HG02678 (cell line): ENCODE data around the gene TRMT1L.
"Not testable (repeated sequence)": the region's sequence is repeated elsewhere in the genome, so short reads cannot be mapped to it uniquely, and the experiment has no call there.

Source experiments
- ATAC-seq: cut with Tn5 transposase; IDR thresholded peaks from one replicate; pipeline ENCODE4 v1.9.1; 2021; ENCODE audit warnings: mild to moderate bottlenecking, moderate library complexity; ENCODE audit not compliant: unreplicated experiment

TRMT1L gene

DNA sequence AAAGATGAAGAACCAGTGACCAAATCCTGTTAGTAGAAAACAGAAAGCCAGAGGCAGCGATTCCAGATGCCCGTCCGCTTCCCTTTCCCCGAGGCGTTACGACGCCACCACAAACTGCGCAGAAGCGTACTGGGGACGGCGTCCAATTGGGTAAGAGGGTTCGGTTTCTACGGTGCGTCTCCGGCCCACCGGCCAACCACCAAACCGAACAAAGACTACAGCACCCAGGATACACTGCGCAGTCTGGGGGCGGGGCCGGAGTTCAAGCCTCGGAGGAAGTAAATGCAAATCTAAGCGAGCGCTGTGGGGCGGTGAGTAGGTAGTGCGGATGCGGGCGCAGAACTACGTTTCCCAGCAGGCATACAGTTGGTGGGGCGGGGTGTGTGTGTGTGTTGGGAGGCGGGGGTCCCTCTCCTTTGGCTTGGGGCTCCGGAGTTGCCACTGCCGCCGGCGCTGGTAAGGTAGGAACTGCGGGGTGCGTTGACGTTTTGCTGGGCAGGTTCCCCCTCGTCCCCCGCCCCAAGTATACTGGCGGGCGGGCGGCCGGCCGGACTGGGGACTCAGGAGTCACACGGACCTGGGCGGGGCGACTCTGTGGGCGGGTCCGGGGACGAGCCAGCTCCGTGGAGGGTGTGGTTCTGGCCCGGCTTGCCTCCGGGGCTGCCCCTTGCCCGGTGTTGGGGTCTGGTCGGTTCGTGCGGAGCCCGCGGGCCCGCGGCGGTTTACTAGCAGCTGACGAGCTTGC is at the start of gene TRMT1L, which contains the start of gene SWT1:
Gene TRMT1L, minus strand, starts transcription at position 100 of the 745 bp plus-strand sequence. CDS start 241 bp downstream, outside the sequence.
Gene SWT1, plus strand, starts transcription at position 314 of the 745 bp plus-strand sequence. CDS start 3,675 bp downstream, outside the sequence.
- peak; percentile 90 for ATAC-seq

- ATAC-seq: no peak
Measured at GRCh38 chr1:185200889-185201288, 44.1 kb upstream of the TRMT1L start.

GRCh38 chr1:185198712-185199111 is 42.0 kb upstream of the TRMT1L start:
- not testable (repeated sequence) for ATAC-seq

GRCh38 chr1:185193756-185194155 is 37.0 kb upstream of the TRMT1L start:
- ATAC-seq: no peak

- peak; percentile 93 for ATAC-seq
Measured at GRCh38 chr1:185170291-185170848, 13.6 kb upstream of the TRMT1L start.

DNA sequence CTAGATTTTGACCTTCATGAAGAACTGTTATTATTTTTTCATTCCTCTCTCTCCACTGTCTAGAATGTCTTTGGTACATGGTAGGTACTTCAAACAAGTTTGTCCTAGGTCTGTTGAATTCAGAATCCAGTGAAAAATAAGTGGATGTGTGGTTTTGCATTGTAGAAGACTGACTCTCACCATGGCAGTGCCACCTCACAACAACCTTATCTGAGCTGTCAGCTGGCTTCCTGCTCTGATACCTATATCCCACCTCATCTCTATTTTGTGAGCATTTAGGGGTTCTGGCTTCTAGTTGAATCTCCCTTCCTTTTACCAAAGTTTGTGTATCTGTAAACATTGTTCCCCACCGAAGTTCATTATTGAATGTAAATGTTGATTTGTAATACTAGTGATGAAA is 9.4 kb upstream of the TRMT1L start:
- ATAC-seq: no peak

DNA sequence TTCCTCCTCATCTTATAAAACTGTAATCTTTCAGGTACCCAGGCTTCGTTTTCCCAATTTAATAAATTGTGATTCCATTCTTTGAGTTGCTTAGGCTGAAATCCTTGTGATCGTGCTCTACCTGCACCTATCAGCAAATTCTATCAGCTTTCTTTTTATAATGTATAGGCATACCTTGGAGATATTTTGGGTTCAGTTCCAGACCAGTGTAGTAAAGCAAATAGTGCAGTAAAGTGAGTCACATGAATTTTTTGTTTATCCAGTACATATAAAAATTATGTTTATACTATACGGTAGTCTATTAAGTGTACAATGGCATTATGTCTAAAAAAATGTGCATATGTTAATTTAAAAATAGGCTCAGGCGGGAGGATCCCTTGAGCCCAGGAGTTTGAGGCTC is 5.7 kb upstream of the TRMT1L start:
- ATAC-seq: no peak

GRCh38 chr1:185159966-185160365 is 3.2 kb upstream of the TRMT1L start:
- ATAC-seq: no peak

DNA sequence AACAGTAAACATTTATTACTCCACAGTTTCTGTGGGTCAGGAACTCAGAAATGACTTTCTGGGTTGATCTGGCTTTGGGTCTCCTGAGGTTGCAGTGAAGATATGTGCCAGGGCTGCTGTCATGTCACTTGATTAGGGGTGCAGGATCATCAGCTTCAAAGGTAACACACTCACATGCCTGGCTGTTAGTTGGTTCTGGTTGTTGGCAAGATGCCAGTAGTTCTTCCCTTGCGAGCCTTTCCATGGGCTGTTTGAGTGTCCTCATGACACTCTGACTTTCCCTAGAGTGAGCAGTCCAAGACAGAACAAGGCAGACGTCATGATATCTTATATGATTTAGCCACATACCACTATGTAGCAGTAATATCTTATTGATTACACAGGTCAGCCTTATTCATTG is 2.0 kb upstream of the TRMT1L start:
- no peak for ATAC-seq

DNA sequence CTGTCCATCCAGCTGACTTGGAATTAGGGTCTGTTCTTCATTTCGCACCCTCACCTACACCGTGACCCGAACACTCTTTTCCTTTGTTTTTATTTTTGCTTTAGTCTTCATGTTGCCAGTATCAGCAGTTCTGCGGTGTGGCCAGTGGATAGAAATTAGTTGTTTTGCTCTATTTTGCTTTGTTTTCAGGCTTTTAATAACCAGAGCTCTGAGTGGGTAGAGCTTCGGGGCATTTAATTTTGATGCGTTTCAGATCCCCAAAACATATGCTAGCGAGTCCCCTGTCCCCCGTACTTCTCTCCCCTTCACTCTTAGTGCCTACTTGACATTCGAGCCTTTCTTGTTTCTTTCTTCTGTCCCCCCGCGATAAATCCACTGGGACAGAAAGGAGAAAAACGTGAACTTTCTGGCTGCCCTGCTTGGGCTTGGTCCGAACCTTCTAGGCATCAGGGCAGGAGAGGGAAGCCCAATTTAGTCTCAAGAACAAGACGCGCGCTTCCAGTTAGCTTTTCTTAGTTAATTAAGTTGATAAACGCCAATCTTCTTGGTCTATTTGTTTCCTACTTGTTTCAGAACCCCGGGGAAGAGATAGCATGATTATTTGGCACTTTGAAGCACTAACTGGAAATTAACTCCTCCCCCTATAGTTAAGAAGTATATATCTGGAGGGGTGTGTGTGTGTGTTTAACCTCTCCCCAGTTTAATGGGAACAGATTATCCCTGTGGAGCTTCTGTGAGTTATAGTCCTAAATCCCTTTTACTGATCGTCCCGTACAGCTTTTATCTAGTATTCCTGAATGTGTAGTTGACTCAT is 1.1 kb upstream of the TRMT1L start:
- no peak for ATAC-seq

GRCh38 chr1:185156288-185156853 is 382 bp downstream of the TRMT1L start:
- peak; percentile 28 for ATAC-seq

DNA sequence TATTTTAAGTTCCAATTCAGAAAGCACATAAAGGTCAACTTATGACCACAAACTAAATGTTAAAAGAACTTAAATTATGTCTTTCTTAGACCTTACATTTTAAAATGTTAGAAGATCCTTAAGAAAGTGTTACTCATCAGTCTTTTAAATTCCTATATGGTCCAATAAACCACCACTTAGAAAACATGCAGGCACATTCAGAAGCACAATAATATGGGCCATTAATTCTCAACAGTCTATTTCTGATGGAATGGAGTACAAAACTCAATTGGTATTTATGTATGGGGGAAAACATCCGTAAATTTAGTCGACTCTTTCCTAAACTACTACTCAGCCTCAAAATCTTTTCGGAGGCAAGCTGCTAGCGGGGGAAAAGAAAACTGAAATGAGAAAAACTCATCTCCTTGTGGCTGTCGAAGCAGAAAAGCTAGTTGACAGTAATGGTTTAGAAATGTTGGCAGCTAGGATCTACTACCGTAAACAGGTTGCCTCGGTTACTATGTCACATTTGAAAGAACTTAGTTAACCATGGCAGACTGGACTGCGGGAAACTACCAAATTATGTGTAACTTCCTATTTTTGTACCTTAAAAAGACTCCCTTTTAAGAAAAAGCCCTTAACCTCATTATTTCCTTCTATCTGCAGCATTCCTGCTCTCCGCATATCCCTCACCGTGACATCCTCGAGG is 1.0 kb downstream of the TRMT1L start:
- no peak for ATAC-seq

DNA sequence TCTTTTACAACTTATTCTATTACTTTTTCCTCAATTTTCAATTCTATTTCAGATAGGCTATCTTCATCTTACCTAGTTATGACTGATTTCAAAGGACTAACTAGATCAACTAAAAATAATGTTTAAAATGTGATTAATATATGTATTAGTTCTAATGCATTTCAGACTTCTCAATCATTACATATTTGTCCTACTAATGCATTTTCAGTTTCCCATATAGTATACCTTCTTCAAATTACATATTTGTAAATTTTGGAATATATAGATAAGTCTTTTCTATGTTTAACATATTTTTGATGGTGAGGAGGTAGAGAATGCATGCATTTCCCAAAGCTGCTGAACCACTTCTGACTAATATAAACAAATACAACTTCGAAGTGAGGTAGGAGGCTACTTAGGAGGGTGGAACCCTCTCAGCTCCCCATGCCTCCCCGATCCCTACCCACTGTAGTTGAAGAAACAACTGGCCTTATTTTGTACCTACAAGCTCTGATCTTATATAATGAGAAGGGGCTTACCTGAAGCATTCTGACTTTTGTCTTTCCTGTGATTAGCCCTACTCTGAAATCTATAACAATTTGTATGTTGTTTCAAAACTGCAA is 1.7 kb downstream of the TRMT1L start:
- ATAC-seq: no peak

GRCh38 chr1:185152187-185152767 is 4.5 kb downstream of the TRMT1L start:
- no peak for ATAC-seq

DNA sequence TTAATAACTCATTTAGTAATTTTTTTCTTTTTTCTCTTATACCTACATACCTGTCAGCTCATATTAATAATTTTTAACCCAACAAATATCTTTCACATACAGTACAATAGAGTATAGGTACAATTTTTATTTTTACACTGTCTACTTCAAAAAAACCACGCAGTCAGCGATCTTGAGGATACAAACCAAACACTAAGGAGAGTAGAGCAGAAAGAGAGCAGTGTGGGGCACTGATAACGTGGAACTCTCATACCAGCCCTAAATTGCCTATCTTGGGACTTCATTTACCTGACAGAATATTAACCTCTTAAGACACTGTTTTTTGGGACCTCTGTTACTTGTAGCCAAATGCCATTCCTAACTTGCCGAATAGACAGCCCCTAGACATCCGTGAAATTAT is 5.5 kb downstream of the TRMT1L start:
- no peak for ATAC-seq

DNA sequence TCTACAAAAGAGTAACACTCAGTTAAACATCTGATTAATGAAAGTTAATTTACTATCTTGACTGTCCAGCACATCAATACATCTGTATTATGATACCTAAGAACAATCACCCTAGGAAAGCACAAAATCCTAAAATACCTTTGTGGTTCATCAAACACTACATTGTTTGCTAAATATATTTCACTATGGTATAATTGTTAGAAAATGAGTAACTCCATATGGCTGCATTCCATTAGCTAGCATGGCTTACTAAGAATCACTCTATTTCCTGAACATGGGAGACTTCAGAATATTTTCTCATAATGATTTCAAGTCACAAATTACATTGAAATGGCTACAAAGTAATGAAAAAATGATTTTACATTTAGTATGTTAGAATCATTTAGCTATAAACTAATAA is 12.5 kb downstream of the TRMT1L start:
- no peak for ATAC-seq

DNA sequence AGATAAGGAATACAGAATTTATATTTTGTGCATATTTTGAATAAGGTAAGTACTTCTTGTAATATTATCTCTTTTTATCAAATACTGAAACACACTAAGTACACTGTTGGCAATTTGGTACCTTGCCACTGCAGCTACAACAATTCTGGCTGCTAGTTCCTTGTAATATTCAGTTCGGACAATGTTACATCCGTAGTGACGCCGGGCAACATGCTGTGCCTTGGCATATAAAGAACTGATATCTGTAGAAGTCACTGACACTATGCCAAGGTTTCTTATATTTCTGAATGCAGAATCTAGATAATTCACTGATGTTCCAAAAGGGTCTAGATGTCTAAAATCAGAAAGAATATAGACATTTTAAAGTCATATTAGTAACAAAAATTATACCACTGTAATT is 17.5 kb downstream of the TRMT1L start:
- ATAC-seq: no peak

- ATAC-seq: no peak
Measured at GRCh38 chr1:185137896-185138545, 18.7 kb downstream of the TRMT1L start.

DNA sequence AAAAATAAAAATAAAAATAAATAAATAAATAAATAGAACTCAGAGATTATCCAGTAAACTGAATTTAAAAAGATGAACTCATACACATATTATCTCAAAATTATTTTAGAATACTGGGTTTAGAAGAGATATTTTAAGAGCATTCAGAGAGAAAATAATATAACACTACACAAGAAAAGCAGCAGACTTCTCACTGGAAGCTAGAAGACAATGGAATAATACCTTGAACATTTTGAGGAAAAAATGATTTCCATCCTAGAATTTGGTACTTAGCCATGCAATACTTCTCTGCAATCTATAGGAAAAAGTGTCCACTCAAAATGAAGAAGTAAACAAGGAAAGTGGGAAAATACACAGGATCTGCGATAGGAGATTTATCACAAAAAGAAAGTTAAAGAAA is 24.2 kb downstream of the TRMT1L start:
- no peak for ATAC-seq

DNA sequence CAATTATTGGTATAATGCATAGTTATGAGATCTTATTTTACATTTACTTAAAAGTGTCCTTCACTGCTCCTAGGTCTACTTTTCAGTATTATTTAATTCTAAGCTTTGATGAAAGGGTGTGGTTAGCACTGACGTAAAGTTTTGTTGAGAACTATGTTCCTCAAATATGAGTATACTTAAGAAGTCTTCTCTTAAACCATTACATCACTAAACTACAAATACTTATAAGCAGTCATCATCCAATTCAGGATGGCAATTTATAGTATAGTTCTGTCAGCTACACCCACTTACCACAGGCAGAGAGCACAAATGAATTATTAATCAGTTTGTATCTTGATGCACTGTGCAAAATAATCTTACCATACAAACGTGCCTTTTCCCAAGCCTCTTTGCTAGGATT is 27.0 kb downstream of the TRMT1L start:
- ATAC-seq: no peak
